GM10847 (cell line): ENCODE measurements around the gene THUMPD1.

Source experiments
- POLR2A ChIP-seq: IDR thresholded peaks from 2 replicates; pipeline ENCODE4 v1.6.1; 2011; ENCODE audit not compliant: insufficient read length; ENCODE audit errors: extremely low read depth

THUMPD1 gene

DNA sequence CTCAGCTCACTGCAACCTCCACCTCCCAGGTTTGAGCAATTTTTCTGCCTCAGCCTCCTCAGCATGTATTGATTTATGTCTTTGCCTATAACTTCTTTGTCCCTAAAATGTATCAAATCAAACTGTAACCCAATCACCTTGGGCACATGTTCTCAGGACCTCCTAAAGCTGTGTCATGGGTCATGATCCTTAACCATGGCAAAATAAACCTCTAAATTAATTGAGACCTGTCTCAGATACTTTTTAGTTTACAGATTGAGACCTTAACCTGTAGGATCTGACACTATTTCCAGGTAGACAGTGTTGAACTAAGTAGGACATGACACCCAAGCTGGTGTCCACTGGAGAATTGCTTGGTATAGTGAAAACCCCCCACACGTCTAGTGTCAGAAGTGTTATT is 19.6 kb upstream of the THUMPD1 start:
- no peak for TF ChIP-seq POLR2A

DNA sequence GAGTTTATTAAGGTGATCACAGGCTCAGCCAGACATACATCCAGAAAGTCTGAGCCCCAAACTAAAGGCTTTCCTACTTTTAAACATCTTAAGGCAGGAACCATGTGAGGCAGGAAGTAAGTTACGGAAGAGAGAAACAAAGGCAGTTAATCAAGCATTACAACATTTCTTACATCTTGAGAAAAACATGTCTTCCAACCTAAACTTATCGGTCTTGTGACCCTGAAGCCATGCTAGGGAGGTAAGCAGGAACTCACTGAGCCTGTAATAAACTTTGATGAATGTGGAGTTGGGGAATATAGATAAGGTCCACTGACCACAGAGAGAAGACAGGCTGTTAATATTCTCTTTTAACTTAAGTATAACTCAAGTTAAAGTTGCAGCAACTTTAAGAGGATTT is 18.7 kb upstream of the THUMPD1 start:
- no peak for TF ChIP-seq POLR2A

DNA sequence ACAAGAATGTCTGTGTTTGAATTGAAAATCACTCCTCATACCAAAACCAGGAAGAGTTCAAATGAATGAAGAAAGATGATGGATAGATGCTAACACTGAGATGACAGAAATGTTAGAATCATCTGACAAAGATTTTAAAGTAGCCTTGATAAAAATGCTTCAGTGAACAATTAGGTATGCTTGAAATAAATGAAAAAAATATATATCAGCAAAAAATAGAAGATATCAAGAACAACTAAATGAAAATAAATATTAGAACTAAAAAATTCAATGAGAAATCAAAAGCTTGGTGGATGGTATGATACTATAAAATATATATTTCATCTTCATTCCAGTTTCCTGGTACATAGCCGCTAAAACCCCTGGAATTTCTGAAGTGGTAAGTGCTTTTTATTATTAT is 13.6 kb upstream of the THUMPD1 start:
- no peak for TF ChIP-seq POLR2A

DNA sequence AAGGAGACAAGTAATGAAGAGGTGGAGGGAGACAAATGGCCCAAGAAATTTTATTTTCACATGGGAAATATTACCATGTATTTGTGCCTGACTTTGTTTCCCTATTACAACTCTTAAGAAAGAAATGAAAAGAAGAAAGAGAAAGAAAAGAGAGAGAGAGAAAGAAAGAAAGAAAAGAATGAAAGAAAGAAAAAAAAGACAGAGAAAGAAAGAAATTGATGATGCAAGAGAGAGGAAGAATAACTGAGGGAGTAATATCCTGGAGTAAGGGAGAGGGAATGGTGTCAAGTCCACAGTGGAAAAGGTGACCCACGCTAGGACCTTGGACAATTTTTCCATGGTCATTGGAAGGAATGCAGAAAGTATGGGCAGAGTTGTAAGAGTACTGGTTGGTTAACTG is 12.1 kb upstream of the THUMPD1 start:
- no peak for TF ChIP-seq POLR2A

DNA sequence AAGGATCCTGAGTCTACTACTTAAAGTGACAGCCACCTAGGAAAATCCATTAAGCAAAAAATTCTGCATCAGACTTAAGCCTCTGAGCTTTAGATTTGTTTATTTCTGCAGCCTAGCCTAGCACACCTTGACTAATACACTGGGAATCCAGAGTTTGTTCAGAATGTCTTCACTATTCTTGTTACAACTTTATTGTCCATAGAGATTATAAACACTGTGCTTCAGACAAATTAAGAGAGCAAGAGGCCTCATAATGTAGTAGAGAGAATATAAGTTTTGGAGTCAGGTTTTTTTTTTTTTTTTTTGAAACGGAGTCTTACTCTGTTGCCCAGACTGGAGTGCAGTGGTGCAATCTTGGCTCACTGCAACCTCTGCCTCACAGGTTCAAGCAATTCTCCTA is 8.9 kb upstream of the THUMPD1 start:
- no peak for TF ChIP-seq POLR2A

DNA sequence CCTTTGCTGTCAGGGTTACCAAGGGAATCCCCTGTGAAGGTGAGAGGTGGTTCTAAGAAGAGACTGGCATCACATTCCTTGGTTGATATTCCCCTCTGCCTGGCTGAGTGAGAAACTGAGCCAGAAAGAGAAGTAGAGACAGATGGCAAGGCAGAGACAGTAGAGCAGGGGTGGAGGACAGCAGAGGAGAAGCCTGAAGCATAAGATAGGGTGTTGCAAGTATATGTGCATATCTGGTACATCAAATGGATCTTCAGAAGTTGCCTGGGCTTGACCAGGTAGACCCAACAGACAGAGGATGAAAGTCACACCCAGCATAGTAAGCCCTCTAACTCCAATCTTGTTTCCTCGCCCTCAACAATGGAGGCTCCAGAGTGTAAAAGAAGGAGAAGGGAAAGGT is 7.9 kb upstream of the THUMPD1 start:
- no peak for TF ChIP-seq POLR2A

DNA sequence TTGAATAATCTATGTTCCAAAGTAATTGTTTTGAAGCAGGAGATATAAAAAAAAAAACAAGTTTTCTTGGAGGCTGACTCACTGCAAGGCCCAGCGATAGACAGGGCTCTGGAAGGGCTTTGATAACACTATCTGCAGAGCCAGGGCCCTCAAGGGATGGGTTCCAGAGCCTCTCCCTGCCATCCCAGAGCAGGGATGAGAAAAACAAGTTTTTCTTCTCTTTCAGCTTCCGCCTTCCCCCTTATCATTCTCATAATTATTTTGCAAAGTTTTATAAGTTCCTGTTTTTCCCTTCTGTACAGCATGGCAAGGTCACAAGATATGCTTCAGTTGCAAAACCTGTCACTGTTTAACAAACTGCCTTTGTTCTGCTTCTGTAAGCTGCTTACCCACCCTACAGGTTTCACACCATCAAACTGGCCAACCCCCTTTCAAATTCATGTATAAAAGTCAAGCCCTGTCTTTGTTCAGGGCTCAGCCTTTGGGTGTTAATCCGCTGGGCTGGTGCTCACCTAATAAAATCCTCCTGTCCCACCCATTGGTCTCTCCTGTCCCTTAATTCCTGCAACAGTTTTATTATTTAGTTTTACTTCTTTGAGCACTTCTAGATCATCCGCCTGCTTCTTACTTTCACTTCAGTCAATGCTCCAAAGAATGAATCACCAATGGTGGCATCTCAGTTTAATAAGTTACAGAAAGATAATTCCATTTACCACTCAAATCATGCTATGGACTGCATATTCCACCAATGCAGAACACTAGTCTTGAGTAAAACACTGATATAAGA is 5.6 kb upstream of the THUMPD1 start:
- no peak for TF ChIP-seq POLR2A

DNA sequence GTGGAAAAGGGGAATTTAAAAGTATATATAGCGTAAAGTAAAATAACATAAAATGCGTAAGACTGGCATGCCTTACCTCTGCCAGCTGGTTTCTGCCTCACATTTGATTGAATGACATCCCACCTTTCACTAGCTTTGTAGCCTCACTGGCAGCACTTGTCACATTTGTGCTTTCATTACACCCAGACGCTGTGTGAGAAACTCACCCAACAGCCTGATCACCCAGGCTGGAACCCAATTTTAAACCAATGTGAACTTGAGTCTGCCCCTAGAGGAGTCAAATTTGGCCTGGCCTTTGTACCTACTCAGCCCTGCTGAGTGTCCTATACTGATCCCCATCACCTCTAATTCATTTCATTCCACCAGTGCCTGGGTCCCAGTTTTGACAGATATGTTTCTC is 4.8 kb upstream of the THUMPD1 start:
- no peak for TF ChIP-seq POLR2A

DNA sequence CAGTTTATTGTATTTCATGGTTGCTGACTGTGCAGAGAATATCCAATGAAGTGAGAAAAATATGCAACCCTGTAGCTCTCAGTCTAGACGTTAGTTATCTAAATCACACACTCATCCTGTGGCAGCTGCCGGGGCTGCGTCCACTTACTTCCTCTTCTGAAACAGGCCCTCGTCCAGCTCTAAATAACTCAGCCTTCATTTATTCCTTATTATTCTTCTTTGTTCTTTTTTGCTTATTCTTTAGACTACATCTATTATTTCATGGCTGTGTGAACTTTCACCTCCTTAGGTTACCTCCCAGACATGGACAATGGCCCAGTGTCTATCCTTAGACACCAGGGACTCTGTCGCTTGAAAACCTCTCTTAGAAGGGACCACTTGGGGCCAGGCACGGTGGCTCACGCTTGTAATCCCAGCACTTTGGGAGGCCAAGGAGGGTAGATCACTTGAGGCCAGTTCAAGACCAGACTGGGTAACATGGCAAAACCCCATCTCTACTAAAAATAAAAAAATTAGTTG is 3.4 kb upstream of the THUMPD1 start:
- no peak for TF ChIP-seq POLR2A

DNA sequence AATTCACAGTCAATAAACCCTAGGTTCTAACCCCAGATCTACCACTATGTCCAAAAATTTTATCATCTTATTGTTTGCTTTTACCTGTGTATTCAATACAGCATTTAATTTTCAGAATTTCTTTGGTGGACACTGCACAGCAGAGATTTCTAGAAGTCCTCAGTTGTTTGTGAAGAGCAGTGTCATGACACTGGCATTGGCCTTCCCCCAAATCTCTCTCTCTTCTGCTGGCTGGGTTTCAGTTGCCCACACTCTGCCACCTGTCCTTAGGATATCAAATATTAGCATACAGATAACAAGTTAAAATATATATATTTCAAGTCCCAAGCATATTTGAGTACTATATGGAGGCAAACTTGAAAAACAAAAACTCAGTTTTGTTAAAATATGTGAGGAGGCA is 2.0 kb upstream of the THUMPD1 start:
- no peak for TF ChIP-seq POLR2A

DNA sequence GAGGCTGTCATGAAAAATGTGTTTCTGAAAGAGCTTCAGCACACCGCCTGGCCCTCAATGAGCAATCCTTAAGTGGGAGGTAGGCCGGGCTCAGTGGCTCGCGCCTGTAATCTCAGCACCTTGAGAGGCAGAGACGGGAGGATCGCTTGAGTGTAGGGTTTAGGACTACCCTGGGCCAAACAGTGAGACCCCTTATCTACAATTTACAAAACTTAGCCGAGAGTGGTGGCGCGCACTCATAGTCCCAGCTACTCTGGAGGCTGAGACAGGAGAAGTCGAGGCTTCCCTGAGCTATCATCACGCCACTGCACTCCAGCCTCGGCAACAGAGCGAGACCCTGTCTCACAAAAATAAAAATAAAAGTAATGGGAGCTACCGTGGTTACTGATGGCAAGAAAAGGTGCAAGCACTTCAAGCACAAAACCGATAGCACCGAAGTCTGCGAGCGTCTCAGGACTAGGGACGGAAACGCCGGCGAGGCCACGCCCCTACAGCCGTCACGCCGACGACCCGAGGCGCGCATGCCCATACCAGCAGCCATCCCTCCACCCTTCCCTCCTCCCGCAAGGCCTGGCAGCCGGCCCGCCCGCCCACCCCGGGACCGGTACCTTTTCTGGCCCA is 607 bp downstream of the THUMPD1 start:
- no peak for TF ChIP-seq POLR2A

DNA sequence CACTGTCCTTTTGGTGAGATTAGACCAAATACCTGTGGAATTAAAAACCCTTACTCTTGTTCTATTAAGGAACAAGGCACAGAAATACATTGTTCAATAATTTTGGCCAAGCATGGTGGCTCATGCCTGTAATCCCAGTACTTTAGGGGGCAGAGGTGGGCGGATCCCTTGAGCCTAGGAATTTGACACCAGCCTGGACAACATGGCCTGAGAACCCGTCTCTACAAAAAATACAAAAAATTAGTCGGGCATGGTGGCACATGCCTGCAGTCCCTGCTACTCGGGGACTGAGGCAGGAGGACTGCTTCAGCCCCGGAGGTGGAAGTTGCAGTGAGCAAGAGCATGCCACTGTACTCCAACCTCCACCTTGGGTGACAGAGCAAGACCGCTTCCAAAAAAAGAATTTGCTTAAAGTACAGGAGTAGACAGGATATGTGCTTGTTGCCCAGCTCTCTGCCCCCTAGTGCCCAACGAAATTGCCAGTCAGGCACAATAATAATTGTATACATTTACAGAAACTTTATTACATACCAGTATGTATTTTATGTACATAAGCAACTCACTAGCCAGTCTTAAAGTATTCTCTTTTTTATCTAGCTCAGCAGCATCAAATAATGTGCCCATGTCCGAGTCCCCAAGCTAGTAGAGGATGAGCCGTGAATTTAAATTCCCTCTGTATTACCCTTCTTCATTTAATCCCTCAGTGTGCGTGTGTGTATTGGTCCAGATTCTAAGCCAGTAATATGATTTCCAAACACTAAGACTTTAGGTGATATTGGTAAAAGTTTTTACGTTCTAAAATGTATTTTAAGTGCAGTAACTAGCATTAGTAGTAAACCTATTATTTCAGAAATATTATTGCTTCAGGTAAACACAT is 1.4 kb downstream of the THUMPD1 start:
- no peak for TF ChIP-seq POLR2A

DNA sequence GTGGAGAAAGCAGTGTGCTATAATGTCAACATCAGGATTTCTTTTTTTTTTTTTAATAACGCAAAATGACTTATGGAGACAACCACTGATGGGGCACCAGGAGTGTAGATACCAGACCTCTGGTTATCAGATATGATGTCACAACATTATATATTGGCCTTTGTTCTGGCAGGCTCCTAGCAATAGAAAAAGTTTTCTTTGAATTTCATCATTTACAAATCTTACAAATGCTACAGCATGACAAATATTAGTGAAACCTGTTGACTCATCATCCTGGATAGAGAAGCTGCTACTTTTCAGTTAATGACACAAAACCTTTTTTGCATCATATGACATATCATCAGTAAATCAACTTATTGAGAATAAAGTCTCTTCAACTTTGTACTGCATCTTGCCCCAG is 6.1 kb downstream of the THUMPD1 start:
- no peak for TF ChIP-seq POLR2A

DNA sequence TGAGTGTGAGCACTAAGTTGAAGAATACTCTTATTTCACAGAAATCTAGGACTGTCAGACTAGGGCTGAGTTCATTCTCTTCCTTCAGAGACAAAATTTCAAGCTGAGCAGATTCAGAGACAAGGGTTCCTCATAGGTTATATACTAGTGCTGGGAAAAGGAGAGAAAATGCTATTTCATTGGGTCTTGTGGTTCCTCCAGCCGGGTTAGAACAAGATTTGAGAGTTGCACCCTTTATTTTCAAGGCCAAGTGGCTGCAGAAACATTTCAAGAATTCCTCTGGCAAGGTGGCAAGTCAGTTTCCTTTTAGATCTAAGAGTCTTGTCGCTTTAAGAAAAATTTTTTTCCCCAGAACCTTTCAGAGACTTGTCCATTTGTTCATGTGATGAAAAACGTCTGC is 6.8 kb downstream of the THUMPD1 start:
- no peak for TF ChIP-seq POLR2A

DNA sequence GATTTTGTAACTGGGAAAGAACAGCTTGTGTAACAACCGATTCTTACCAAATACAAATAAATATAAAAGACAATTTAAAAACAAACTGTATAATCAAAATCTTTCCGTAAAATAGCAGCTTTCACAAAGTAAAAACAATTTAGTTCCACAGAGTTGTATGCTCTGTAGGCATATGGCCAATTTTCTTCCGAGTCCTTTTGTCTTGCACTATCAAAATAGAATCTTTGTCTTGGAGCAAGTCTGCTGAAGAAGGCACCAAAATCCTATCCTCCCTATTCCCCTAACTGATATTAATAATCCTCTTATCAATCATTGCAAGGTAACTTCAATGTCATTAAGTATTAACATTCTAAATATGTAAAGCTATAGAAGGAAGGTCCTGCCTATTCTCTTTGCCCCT is 7.6 kb downstream of the THUMPD1 start:
- no peak for TF ChIP-seq POLR2A

DNA sequence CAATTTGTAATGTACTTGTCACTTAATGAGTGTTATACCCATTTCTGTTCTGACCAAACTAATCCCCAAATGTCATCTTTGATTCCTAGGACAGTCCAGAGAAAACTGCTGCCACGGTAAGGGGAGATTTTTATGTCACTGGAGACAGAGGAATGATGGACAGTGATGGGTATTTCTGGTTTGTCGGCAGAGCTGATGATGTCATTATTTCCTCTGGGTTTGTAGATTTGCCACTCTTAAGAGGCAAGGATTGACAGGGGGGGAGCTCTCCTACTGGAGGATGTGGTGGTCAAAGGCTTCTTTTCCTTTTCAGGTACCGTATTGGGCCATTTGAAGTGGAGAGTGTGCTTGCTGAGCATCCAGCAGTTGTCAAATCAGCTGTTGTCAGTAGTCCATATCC is 12.5 kb downstream of the THUMPD1 start:
- no peak for TF ChIP-seq POLR2A
